Panc1 (cell line): Measurements from ENCODE around the gene LONP2. TPM values are rescaled to one million over a fixed set of nuclear protein-coding genes. Genes with fewer than 3 reads are reported as not detected.

Source experiments
- ATAC-seq: fragments of 200-7000 bp; cut with Tn5 transposase; 2 replicates; pipeline ENCODE4 v1.9.1; 2020; ENCODE audit warnings: mild to moderate bottlenecking, moderate library complexity
- BruUV-seq: library from RNA; stranded (reverse); fragments of 400-500 nt; replicated peaks from 2 replicates; lab custom pipeline; 2021; lab: Mats Ljungman, UMichigan
- CTCF ChIA-PET: fragments of 300-600 bp; sonication (Branson Sonifier 250); formaldehyde crosslinking; loops from one replicate; lab custom pipeline; 2022; ENCODE audit warnings: antibody characterized with exemption; lab: Charles Lee
- POLR2A ChIA-PET: fragments of 300-600 bp; sonication (Branson Sonifier 250); formaldehyde crosslinking; loops from one replicate; lab custom pipeline; 2022; ENCODE audit warnings: antibody characterized with exemption; lab: Charles Lee
- DNase-seq: peaks from one replicate; pipeline ENCODE4 v3.0.0-alpha.2; 2010; ENCODE audit warnings: low read depth, low spot score
- H3K27ac ChIP-seq: 2 replicates; pipeline ENCODE4 v1.5.1; 2011; ENCODE audit warnings: mild to moderate bottlenecking, low read length, inconsistent platforms
- H3K27me3 ChIP-seq: fragments of 200-500 bp; sonication (Bioruptor generic); 2 replicates; pipeline ENCODE4 v1.6.0; 2014; ENCODE audit warnings: low read length, inconsistent platforms; ENCODE audit not compliant: control insufficient read depth, insufficient read depth
- H3K36me3 ChIP-seq: fragments of 200-500 bp; sonication (Bioruptor generic); 2 replicates; pipeline ENCODE4 v1.5.1; 2014; ENCODE audit warnings: inconsistent platforms, mild to moderate bottlenecking, low read length, moderate library complexity; ENCODE audit not compliant: control insufficient read depth, insufficient read depth
- H3K4me1 ChIP-seq: 2 replicates; pipeline ENCODE4 v1.5.1; 2011; ENCODE audit warnings: inconsistent platforms, mild to moderate bottlenecking, low read length, moderate library complexity; ENCODE audit not compliant: control insufficient read depth, insufficient read depth
- H3K4me3 ChIP-seq, 2 experiments: 2 replicates each; pipeline ENCODE4 v1.5.1; 2011 to 2012; ENCODE audit warnings: low read depth in 2 of 2, low read length in 2 of 2, mild to moderate bottlenecking in 2 of 2, inconsistent platforms in 1 of 2, moderate library complexity in 1 of 2
- H3K9me3 ChIP-seq: fragments of 200-500 bp; sonication (Bioruptor generic); 2 replicates; pipeline ENCODE4 v1.5.1; 2014; ENCODE audit warnings: low read depth, mild to moderate bottlenecking, inconsistent platforms, low read length, moderate library complexity; ENCODE audit not compliant: control insufficient read depth, insufficient read depth
- POLR2AphosphoS5 ChIP-seq: IDR thresholded peaks from 2 replicates; pipeline ENCODE4 v1.6.1; 2012; ENCODE audit warnings: mild to moderate bottlenecking, low read depth, low read length, moderate library complexity
- SIN3A ChIP-seq: IDR thresholded peaks from 2 replicates; pipeline ENCODE4 v1.6.1; 2012; ENCODE audit warnings: low read depth, mild to moderate bottlenecking, low read length, moderate library complexity, borderline replicate concordance; ENCODE audit not compliant: insufficient read depth
- TCF7L2 ChIP-seq: IDR thresholded peaks from 2 replicates; pipeline ENCODE4 v1.6.1; 2011; ENCODE audit warnings: mild to moderate bottlenecking, low read depth, low read length, inconsistent platforms
- in situ Hi-C: cut with HindIII; loops from 2 replicates; pipeline ENCODE4 v1.10.0; 2016; ENCODE audit warnings: low sequenced_read_pairs, low pct_unique_long_range_greater_than_20kb
- intact Hi-C: fragments of 100-400 bp; cut with micrococcal nuclease; formaldehyde crosslinking; loops from one replicate; pipeline ENCODE4 v1.10.0; 2022; ENCODE audit not compliant: unreplicated experiment
- total RNA-seq: library from RNA; stranded (reverse); gene quantifications from one replicate; pipeline ENCODE4 v1.2.1, GENCODE V29; 2021; ENCODE audit not compliant: unreplicated experiment
- TF ChIP-seq, protein P1 (sequence below), 2 experiments: IDR thresholded peaks; 2 replicates each; pipeline ENCODE4 v1.6.1; 2011 to 2012; ENCODE audit warnings: low read depth in 2 of 2, control low read depth in 1 of 2, low read length in 1 of 2, mild to moderate bottlenecking in 1 of 2, moderate library complexity in 1 of 2; ENCODE audit not compliant: insufficient read depth in 1 of 2
- TF ChIP-seq, protein P2 (sequence below): fragments of 450-650 bp; IDR thresholded peaks from 2 replicates; pipeline ENCODE4 v1.5.1; 2017; ENCODE audit warnings: mild to moderate bottlenecking

The LONP2 gene
- total RNA-seq, 1 experiment from 2014 or later: 22.9 TPM

DNA sequence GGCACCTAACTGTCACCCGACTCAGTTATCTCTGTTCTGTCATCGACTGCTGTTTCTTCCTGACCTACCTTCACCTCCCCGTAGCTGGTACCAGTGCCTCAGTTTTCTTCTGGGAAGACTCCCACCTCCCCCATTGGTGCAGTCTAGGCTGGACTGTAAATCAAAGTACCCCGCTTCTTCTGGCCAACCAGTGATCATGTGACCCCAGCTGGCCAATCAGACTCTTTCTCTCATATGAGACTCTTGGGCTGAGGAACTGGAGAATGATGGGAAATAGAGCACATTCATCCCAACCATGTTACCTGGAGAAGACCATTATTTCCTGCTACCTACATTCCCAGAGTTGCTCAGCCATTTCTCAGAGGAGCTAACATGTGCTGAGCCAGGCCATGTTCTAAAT, 20.6 kb upstream of the LONP2 start:
- Histone ChIP-seq H3K27me3 (no peaks in the 10 kb centered on the region), H3K27ac (no peak overlapping the region), H3K9me3 (no peaks in the 10 kb centered on the region), H3K4me1 (no peaks in the 10 kb centered on the region), H3K36me3 (no peaks in the 10 kb centered on the region), H3K4me3 (no peak overlapping the region)
- no peak for ATAC-seq
- in situ Hi-C loops (no loop called here), intact Hi-C loops (no loop called here)
- ChIA-PET POLR2A (interaction anchor here (0.5 kb wide), 1 partner anchor 27 kb away, joined by 3 read pairs; no protein-coding TSS in a partner anchor), CTCF (interaction anchor here (0.6 kb wide), 1 partner anchor 56 kb away, joined by 3 read pairs; no protein-coding TSS in a partner anchor)
- no TSS peak for BruUV-seq
- TF ChIP-seq, protein P1, sequence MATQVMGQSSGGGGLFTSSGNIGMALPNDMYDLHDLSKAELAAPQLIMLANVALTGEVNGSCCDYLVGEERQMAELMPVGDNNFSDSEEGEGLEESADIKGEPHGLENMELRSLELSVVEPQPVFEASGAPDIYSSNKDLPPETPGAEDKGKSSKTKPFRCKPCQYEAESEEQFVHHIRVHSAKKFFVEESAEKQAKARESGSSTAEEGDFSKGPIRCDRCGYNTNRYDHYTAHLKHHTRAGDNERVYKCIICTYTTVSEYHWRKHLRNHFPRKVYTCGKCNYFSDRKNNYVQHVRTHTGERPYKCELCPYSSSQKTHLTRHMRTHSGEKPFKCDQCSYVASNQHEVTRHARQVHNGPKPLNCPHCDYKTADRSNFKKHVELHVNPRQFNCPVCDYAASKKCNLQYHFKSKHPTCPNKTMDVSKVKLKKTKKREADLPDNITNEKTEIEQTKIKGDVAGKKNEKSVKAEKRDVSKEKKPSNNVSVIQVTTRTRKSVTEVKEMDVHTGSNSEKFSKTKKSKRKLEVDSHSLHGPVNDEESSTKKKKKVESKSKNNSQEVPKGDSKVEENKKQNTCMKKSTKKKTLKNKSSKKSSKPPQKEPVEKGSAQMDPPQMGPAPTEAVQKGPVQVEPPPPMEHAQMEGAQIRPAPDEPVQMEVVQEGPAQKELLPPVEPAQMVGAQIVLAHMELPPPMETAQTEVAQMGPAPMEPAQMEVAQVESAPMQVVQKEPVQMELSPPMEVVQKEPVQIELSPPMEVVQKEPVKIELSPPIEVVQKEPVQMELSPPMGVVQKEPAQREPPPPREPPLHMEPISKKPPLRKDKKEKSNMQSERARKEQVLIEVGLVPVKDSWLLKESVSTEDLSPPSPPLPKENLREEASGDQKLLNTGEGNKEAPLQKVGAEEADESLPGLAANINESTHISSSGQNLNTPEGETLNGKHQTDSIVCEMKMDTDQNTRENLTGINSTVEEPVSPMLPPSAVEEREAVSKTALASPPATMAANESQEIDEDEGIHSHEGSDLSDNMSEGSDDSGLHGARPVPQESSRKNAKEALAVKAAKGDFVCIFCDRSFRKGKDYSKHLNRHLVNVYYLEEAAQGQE (IDR thresholded peaks at IDR 0.05; ENCODE audit: insufficient read depth in 1 of 2, low read depth in 2 of 2, low read length in 1 of 2): no peak
- TF ChIP-seq TCF7L2: no peak
- TF ChIP-seq, protein P2, sequence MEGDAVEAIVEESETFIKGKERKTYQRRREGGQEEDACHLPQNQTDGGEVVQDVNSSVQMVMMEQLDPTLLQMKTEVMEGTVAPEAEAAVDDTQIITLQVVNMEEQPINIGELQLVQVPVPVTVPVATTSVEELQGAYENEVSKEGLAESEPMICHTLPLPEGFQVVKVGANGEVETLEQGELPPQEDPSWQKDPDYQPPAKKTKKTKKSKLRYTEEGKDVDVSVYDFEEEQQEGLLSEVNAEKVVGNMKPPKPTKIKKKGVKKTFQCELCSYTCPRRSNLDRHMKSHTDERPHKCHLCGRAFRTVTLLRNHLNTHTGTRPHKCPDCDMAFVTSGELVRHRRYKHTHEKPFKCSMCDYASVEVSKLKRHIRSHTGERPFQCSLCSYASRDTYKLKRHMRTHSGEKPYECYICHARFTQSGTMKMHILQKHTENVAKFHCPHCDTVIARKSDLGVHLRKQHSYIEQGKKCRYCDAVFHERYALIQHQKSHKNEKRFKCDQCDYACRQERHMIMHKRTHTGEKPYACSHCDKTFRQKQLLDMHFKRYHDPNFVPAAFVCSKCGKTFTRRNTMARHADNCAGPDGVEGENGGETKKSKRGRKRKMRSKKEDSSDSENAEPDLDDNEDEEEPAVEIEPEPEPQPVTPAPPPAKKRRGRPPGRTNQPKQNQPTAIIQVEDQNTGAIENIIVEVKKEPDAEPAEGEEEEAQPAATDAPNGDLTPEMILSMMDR: no peak
- TF ChIP-seq POLR2AphosphoS5: no peak
- no peak for TF ChIP-seq SIN3A
- no peak for DNase-seq

GRCh38 chr16:48225456-48225855, 18.6 kb upstream of the LONP2 start:
- H3K27ac ChIP-seq: no peak overlapping the region
- no peaks in the 10 kb centered on the region for H3K4me1 ChIP-seq
- H3K36me3 ChIP-seq: no peaks in the 10 kb centered on the region
- ChIA-PET CTCF (no interaction called here), POLR2A (no interaction called here)
- ATAC-seq (no peak), DNase-seq (no peak)
- H3K9me3 ChIP-seq: no peaks in the 10 kb centered on the region
- TF ChIP-seq, protein P1 (IDR thresholded peaks at IDR 0.05; ENCODE audit: insufficient read depth in 1 of 2, low read depth in 2 of 2, low read length in 1 of 2): no peak
- TF ChIP-seq SIN3A (no peak), TCF7L2 (no peak), POLR2AphosphoS5 (no peak)
- TF ChIP-seq, protein P2: no peak
- no TSS peak for BruUV-seq
- no peak overlapping the region for H3K4me3 ChIP-seq
- intact Hi-C loops (no loop called here), in situ Hi-C loops (no loop called here)
- no peaks in the 10 kb centered on the region for H3K27me3 ChIP-seq
